ENCODE results near the gene SLC16A7. TPM values are rescaled to one million over a fixed set of nuclear protein-coding genes. Genes with fewer than 3 reads are reported as not detected.

Gene SLC16A7
- total and polyA plus RNA-seq, 10 of the 15 experiments (the other 5 are each of a cell fraction or from before 2014, with no cell fraction given): 1.5 to 12.9 (median 6.7) TPM

- Histone ChIP-seq H2AFZ (ENCODE audit: control insufficient read depth, low read depth, low read length) (no peak overlapping the region), H3K9me3 (replicated peaks; ENCODE audit: control insufficient read depth, insufficient read depth, low read length) (peaks cover 2% of the 10 kb centered on the region; the same call in 2 of the 3 replicates), H3K27me3 (replicated peaks in 1 of 2; ENCODE audit: control insufficient read depth in 2 of 2, insufficient read depth in 2 of 2, low read length in 1 of 2) (no peaks in the 10 kb centered on the region), H3K79me2 (ENCODE audit: control insufficient read depth, insufficient read depth, low read length) (no peaks in the 10 kb centered on the region; the same call in 1 of the 2 replicates), H4K20me1 (ENCODE audit: control insufficient read depth, insufficient read depth) (no peaks in the 10 kb centered on the region), H3K4me2 (ENCODE audit: control insufficient read depth, insufficient read depth) (no peak overlapping the region), H3K27ac (ENCODE audit: control insufficient read depth, insufficient read depth) (no peak overlapping the region), H3K36me3 (ENCODE audit: control insufficient read depth in 2 of 2, insufficient read depth in 2 of 2, low read length in 1 of 2) (no peaks in the 10 kb centered on the region), H3K4me1 (ENCODE audit: control insufficient read depth, insufficient read depth, low read length) (no peaks in the 10 kb centered on the region), H3K4me3 (no peak overlapping the region), H3K9ac (ENCODE audit: control insufficient read depth, insufficient read depth, low read length) (no peak overlapping the region)
- intact Hi-C loops (cut with micrococcal nuclease; ENCODE audit: unreplicated experiment): no loop called here
- 25% methylated on average over 3 of the region's 3 CpGs for WGBS (ENCODE audit: insufficient coverage, insufficient replicate concordance, low lambda C conversion rate, missing lambda C conversion rate)
- ChIA-PET POLR2A (no interaction called here), SMC1A (ENCODE audit: uncharacterized antibody, unreplicated experiment) (interaction anchor here (1.3 kb wide), 1 partner anchor 179 kb away, joined by 4 read pairs; no protein-coding TSS in a partner anchor), CTCF (no interaction called here), RAD21 (ENCODE audit: unreplicated experiment) (no interaction called here)
- FAIRE-seq: no peak
- no peak for DNase-seq (ENCODE audit: low read depth, low spot score)
- ATAC-seq: no peak
- BruUV-seq (replicated peaks): no TSS peak
- in situ Hi-C loops (cut with MboI): no loop called here
- TF ChIP-seq PAX5 (IDR thresholded peaks at IDR 0.05; ENCODE audit: borderline replicate concordance, low read depth, low read length) (no peak), CHD4 (IDR thresholded peaks at IDR 0.05) (no peak), FOS (IDR thresholded peaks at IDR 0.05; ENCODE audit: borderline replicate concordance, extremely low read depth, insufficient read length) (no peak), ATF7 (IDR thresholded peaks at IDR 0.05; ENCODE audit: low read depth) (no peak), ZBTB11 (CRISPR knock-in tag; IDR thresholded peaks at IDR 0.05) (no peak), POLR2AphosphoS2 (IDR thresholded peaks at IDR 0.05; ENCODE audit: low read depth, low read length) (no peak), ZBTB33 (IDR thresholded peaks at IDR 0.05) (no peak), JUNB (IDR thresholded peaks at IDR 0.05) (no peak), GATAD2B (conservative IDR thresholded peaks at IDR 0.05; ENCODE audit: low read depth) (no peak), ZNF384 (IDR thresholded peaks at IDR 0.05; ENCODE audit: borderline replicate concordance, low read depth, low read length) (no peak), IRF4 (IDR thresholded peaks at IDR 0.05; ENCODE audit: low read depth, low read length) (no peak), MYC (IDR thresholded peaks at IDR 0.05; ENCODE audit: insufficient read depth, insufficient read length, insufficient replicate concordance, low read length, severe bottlenecking) (no peak), DPF2 (IDR thresholded peaks at IDR 0.05) (no peak), KAT2A (conservative IDR thresholded peaks at IDR 0.05; ENCODE audit: control insufficient read depth, low read depth, low read length) (no peak), PBX3 (IDR thresholded peaks at IDR 0.05; ENCODE audit: insufficient replicate concordance, low read depth, low read length) (no peak), PKNOX1 (IDR thresholded peaks at IDR 0.05) (no peak)
These were observed 34.1 kb downstream of the SLC16A7 start for GRCh38 chr12:59629890-59630289.
